CD4-positive, alpha-beta T cell treated with Interleukin-4 for 1 hour (primary cell): ENCODE results near the gene CBX5.
A peak's percentile ranks its signal among the peaks of the same experiment; 100 is the strongest.

Experiments
- DNase-seq, 2 donors: peaks; one replicate each; pipeline ENCODE4 v3.0.0-alpha.2; 2020 to 2022

Gene CBX5

GRCh38 chr12:54222609-54223008 is 57.3 kb downstream of the CBX5 start:
- no peak for DNase-seq

- no peak for DNase-seq
Measured at GRCh38 chr12:54221402-54221984, 58.4 kb downstream of the CBX5 start.

GRCh38 chr12:54220567-54220966 is 59.4 kb downstream of the CBX5 start:
- no peak for DNase-seq

- peak; percentile 67 to 69 for DNase-seq
Measured at GRCh38 chr12:54220092-54220557, 59.8 kb downstream of the CBX5 start.

- peak in 1 of 2 donors; percentile 27 for DNase-seq
Measured at GRCh38 chr12:54217774-54218241, 62.1 kb downstream of the CBX5 start.

GRCh38 chr12:54216797-54217661 is 62.9 kb downstream of the CBX5 start:
- DNase-seq, result peak; percentile 85 to 86

- peak; percentile 49 to 51 for DNase-seq
Measured at GRCh38 chr12:54215989-54216796, 63.7 kb downstream of the CBX5 start.

- DNase-seq, result peak; percentile 93
Measured at GRCh38 chr12:54214553-54215406, 65.1 kb downstream of the CBX5 start.

- DNase-seq, result no peak
Measured at GRCh38 chr12:54213079-54213478, 66.8 kb downstream of the CBX5 start.

- no peak for DNase-seq
Measured at GRCh38 chr12:54211920-54212319, 68.0 kb downstream of the CBX5 start.

GRCh38 chr12:54210400-54210790 is 69.5 kb downstream of the CBX5 start:
- no peak for DNase-seq

GRCh38 chr12:54208591-54208990 is 71.3 kb downstream of the CBX5 start:
- DNase-seq, result no peak

- DNase-seq, result peak; percentile 73 to 76
Measured at GRCh38 chr12:54207539-54208294, 72.2 kb downstream of the CBX5 start.

GRCh38 chr12:54206791-54207190 is 73.1 kb downstream of the CBX5 start:
- no peak for DNase-seq

GRCh38 chr12:54204316-54204715 is 75.6 kb downstream of the CBX5 start:
- DNase-seq, result no peak

- peak; percentile 72 to 74 for DNase-seq
Measured at GRCh38 chr12:54201001-54201794, 78.7 kb downstream of the CBX5 start.

- no peak for DNase-seq
Measured at GRCh38 chr12:54200412-54200811, 79.5 kb downstream of the CBX5 start.

GRCh38 chr12:54199917-54200316 is 80.0 kb downstream of the CBX5 start:
- DNase-seq, result no peak

- DNase-seq, result no peak
Measured at GRCh38 chr12:54199034-54199433, 80.9 kb downstream of the CBX5 start.

- DNase-seq, result no peak
Measured at GRCh38 chr12:54197431-54197909, 82.5 kb downstream of the CBX5 start.
